ENCODE data around the gene JPH4. TPM values are rescaled to one million over a fixed set of nuclear protein-coding genes. Genes with fewer than 3 reads are reported as not detected.

Gene JPH4
- total RNA-seq, 1 experiment from 2014 or later: 6.8 TPM

- peaks cover 42 to 51% (median 43%) of the 10 kb centered on the region in 3 experiments for H3K36me3 Mint-ChIP-seq (ENCODE audit: insufficient read depth in 1 of 3, low read depth in 3 of 3)
- no peak overlapping the region for H3K9ac ChIP-seq (ENCODE audit: extremely low read depth, insufficient read length, low read length)
- H4K91ac ChIP-seq (ENCODE audit: insufficient read length, low read depth, low read length): no peak overlapping the region
- no peaks in the 10 kb centered on the region for H3K27me3 ChIP-seq (ENCODE audit: insufficient read depth, low read length)
- no peaks in the 10 kb centered on the region; the same call in 1 of the 2 replicates for H3K27me3 Mint-ChIP-seq (ENCODE audit: low read depth)
- H4K5ac ChIP-seq (ENCODE audit: insufficient read length, low read depth, low read length): no peak overlapping the region
- H3K9me3 ChIP-seq (ENCODE audit: control insufficient read depth, low read depth, low read length): no peaks in the 10 kb centered on the region
- H3K18ac ChIP-seq (ENCODE audit: insufficient read length, low read depth, low read length): no peak overlapping the region
- no peak overlapping the region for H3T11ph ChIP-seq (ENCODE audit: low read length)
- H2BK20ac ChIP-seq (ENCODE audit: low read depth, low read length, poor library complexity, severe bottlenecking): no peak overlapping the region
- H2BK12ac ChIP-seq (ENCODE audit: insufficient read length, low read depth, low read length): no peak overlapping the region
- H2AK5ac ChIP-seq (ENCODE audit: insufficient read length, low read length): no peak overlapping the region
- H3K4me2 ChIP-seq (ENCODE audit: insufficient read depth, insufficient read length, low read length): no peak overlapping the region
- TF ChIP-seq, protein P1, sequence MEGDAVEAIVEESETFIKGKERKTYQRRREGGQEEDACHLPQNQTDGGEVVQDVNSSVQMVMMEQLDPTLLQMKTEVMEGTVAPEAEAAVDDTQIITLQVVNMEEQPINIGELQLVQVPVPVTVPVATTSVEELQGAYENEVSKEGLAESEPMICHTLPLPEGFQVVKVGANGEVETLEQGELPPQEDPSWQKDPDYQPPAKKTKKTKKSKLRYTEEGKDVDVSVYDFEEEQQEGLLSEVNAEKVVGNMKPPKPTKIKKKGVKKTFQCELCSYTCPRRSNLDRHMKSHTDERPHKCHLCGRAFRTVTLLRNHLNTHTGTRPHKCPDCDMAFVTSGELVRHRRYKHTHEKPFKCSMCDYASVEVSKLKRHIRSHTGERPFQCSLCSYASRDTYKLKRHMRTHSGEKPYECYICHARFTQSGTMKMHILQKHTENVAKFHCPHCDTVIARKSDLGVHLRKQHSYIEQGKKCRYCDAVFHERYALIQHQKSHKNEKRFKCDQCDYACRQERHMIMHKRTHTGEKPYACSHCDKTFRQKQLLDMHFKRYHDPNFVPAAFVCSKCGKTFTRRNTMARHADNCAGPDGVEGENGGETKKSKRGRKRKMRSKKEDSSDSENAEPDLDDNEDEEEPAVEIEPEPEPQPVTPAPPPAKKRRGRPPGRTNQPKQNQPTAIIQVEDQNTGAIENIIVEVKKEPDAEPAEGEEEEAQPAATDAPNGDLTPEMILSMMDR (conservative IDR thresholded peaks at IDR 0.05): no peak
- no peak overlapping the region for H2AFZ ChIP-seq (ENCODE audit: low read length)
- no peak overlapping the region for H3K4ac ChIP-seq (ENCODE audit: low read depth, low read length)
- no peak overlapping the region for H2BK15ac ChIP-seq (ENCODE audit: low read depth, low read length)
- no peaks in the 10 kb centered on the region for H3K9me3 Mint-ChIP-seq
- no peak overlapping the region for H3K56ac ChIP-seq (ENCODE audit: insufficient read length, low read depth, low read length)
- no peaks in the 10 kb centered on the region for H3K23me2 ChIP-seq (ENCODE audit: insufficient read length, low read depth, low read length, poor library complexity, severe bottlenecking)
- H2BK120ac ChIP-seq (ENCODE audit: low read depth, low read length, poor library complexity, severe bottlenecking): no peak overlapping the region
- no peak overlapping the region for H3K14ac ChIP-seq (ENCODE audit: insufficient read depth, low read length)
- H3K4me1 Mint-ChIP-seq: peaks cover 50 to 57% of the 10 kb centered on the region in 2 experiments
- no peak overlapping the region for H2BK5ac ChIP-seq (ENCODE audit: insufficient read length, low read length)
- no CpG with 5 or more reads among the region's 9 CpGs for WGBS (ENCODE audit: extremely low coverage, insufficient read length, low lambda C conversion rate)
- H4K8ac ChIP-seq (replicated peaks; ENCODE audit: insufficient read length, low read depth, low read length): no peak overlapping the region
- no peaks in the 10 kb centered on the region for H3K79me1 ChIP-seq (ENCODE audit: insufficient read depth, low read depth, low read length, poor library complexity, severe bottlenecking)
- no peaks in the 10 kb centered on the region for H4K20me1 ChIP-seq (ENCODE audit: control insufficient read depth, insufficient read depth, insufficient read length)
- H3K27ac Mint-ChIP-seq: peak overlapping the region in 1 of 3 experiments; percentile 65; a peak in 2 of 7 replicates
- no peak overlapping the region for H3K4me3 Mint-ChIP-seq
- DNase-seq: no peak
- no peaks in the 10 kb centered on the region for H3K79me2 ChIP-seq (ENCODE audit: insufficient read depth, low read length)
- H3K27ac ChIP-seq (ENCODE audit: insufficient read length, low read depth, low read length): no peak overlapping the region
- H3K4me1 ChIP-seq (ENCODE audit: insufficient read depth, low read length): peaks cover 15% of the 10 kb centered on the region; the same call in 1 of the 2 replicates
- no peak overlapping the region for H3K23ac ChIP-seq (ENCODE audit: insufficient read length, low read depth, low read length)
Measured at GRCh38 chr14:23522643-23523198, 55.9 kb downstream of the JPH4 start.

Measured in H9 (cell line).